ENCODE data around the gene CPNE7. TPM values are rescaled to one million over a fixed set of nuclear protein-coding genes. Genes with fewer than 3 reads are reported as not detected.

The CPNE7 gene
- total and polyA plus RNA-seq, 7 experiments from 2014 or later, result 0.39 to 5.2 TPM; not detected in 5

- POLR2A ChIA-PET, result no interaction called here
- H3K36me3 ChIP-seq (ENCODE audit: control insufficient read depth in 2 of 3, insufficient read depth in 3 of 3, low read length in 3 of 3), result peaks cover 0 to 66% (median 14%) of the 10 kb centered on the region in 3 experiments
These were observed 27.7 kb upstream of the CPNE7 start for GRCh38 chr16:89547860-89548259.

GRCh38 chr16:89548344-89549006 is 27.1 kb upstream of the CPNE7 start:
- CTCF ChIA-PET, result interaction anchor here (0.7 to 1.2 kb wide), 2 partner anchors 8 to 9 kb away, joined by 3 read pairs; no protein-coding TSS in a partner anchor
- no peak for DNase-seq
- intact Hi-C loops (cut with micrococcal nuclease), result loop anchor here in 1 of 2 donors (1.0 kb wide), 2 partner anchors 12 to 14 kb away; partner anchors contain the start of gene RPL13
- Histone ChIP-seq H3K4me3 (ENCODE audit: low read length) (no peak overlapping the region), H3K9me3 (ENCODE audit: control insufficient read depth in 2 of 3, low read length in 3 of 3) (no peaks in the 10 kb centered on the region), H3K4me1 (ENCODE audit: control insufficient read depth in 2 of 2, insufficient read depth in 2 of 2, low read length in 2 of 2) (peaks cover 0 to 19% of the 10 kb centered on the region in 2 donors), H3K27ac (ENCODE audit: low read depth, low read length) (peak overlapping the region; percentile 54), H3K36me3 (ENCODE audit: control insufficient read depth in 2 of 3, insufficient read depth in 3 of 3, low read length in 3 of 3) (peaks cover 0 to 73% (median 14%) of the 10 kb centered on the region in 3 experiments), H3K27me3 (ENCODE audit: control insufficient read depth in 2 of 2, insufficient read depth in 2 of 2, low read length in 2 of 2) (no peaks in the 10 kb centered on the region)
- Mint-ChIP-seq H3K27me3 (no peaks in the 10 kb centered on the region), H3K27ac (peak overlapping the region; percentile 73 to 97 (median 89)), H3K9me3 (no peaks in the 10 kb centered on the region), H3K4me3 (peak overlapping the region; percentile 34 to 79 (median 72)), H3K36me3 (peaks cover 5 to 31% (median 9%) of the 10 kb centered on the region in 5 donors), H3K4me1 (peaks cover 13 to 31% (median 19%) of the 10 kb centered on the region in 7 donors)
- peak; percentile 42 for ATAC-seq
- POLR2A ChIA-PET, result interaction anchor here (0.7 to 2.4 kb wide), 8 partner anchors 9 to 232 kb away, joined by 3 to 18 read pairs (median 6); partner anchors contain the start of gene SPG7

More at GRCh38 chr16:89547860-89548259, 27.7 kb upstream of the CPNE7 start:
- H3K4me1 ChIP-seq (ENCODE audit: control insufficient read depth in 2 of 2, insufficient read depth in 2 of 2, low read length in 2 of 2), result peaks cover 0 to 19% of the 10 kb centered on the region in 2 donors
- H3K27me3 ChIP-seq (ENCODE audit: control insufficient read depth in 2 of 2, insufficient read depth in 2 of 2, low read length in 2 of 2), result no peaks in the 10 kb centered on the region
- Mint-ChIP-seq H3K36me3 (peaks cover 5 to 29% (median 9%) of the 10 kb centered on the region in 5 donors), H3K27ac (peak overlapping the region in 4 of 9 donors; percentile 54 to 92 (median 74)), H3K4me3 (peak overlapping the region in 2 of 10 donors; percentile 21 to 78), H3K27me3 (no peaks in the 10 kb centered on the region), H3K9me3 (no peaks in the 10 kb centered on the region), H3K4me1 (peaks cover 13 to 31% (median 19%) of the 10 kb centered on the region in 7 donors)
- no peak overlapping the region for H3K27ac ChIP-seq (ENCODE audit: low read depth, low read length)
- no peak for DNase-seq
- CTCF ChIA-PET, result no interaction called here
- intact Hi-C loops (cut with micrococcal nuclease), result no loop called here
- H3K4me3 ChIP-seq (ENCODE audit: low read length), result no peak overlapping the region
- H3K9me3 ChIP-seq (ENCODE audit: control insufficient read depth in 2 of 3, low read length in 3 of 3), result no peaks in the 10 kb centered on the region
- ATAC-seq, result no peak

GRCh38 chr16:89549007-89549700 is 26.4 kb upstream of the CPNE7 start:
- Mint-ChIP-seq H3K9me3 (no peaks in the 10 kb centered on the region), H3K4me3 (peak overlapping the region; percentile 34 to 79 (median 72)), H3K36me3 (peaks cover 5 to 31% (median 9%) of the 10 kb centered on the region in 5 donors), H3K4me1 (peaks cover 13 to 31% (median 19%) of the 10 kb centered on the region in 7 donors), H3K27ac (peak overlapping the region; percentile 73 to 97 (median 89)), H3K27me3 (no peaks in the 10 kb centered on the region)
- H3K9me3 ChIP-seq (ENCODE audit: control insufficient read depth in 2 of 3, low read length in 3 of 3), result no peaks in the 10 kb centered on the region
- ChIA-PET POLR2A (interaction anchor here (0.6 to 2.4 kb wide), 10 partner anchors 8 to 58 kb away, joined by 3 to 18 read pairs (median 4); partner anchors contain the start of gene SPG7), CTCF (interaction anchor here (0.7 to 1.2 kb wide), 5 partner anchors 8 to 301 kb away, joined by 3 read pairs; no protein-coding TSS in a partner anchor)
- H3K36me3 ChIP-seq (ENCODE audit: control insufficient read depth in 2 of 3, insufficient read depth in 3 of 3, low read length in 3 of 3), result peaks cover 0 to 75% (median 14%) of the 10 kb centered on the region in 3 experiments
- DNase-seq (peak in 7 of 9 donors; percentile 50 to 74 (median 63)), ATAC-seq (peak; percentile 87)
- peak overlapping the region; percentile 54 for H3K27ac ChIP-seq (ENCODE audit: low read depth, low read length)
- intact Hi-C loops (cut with micrococcal nuclease), result loop anchor here in 1 of 2 donors (1.0 kb wide), 2 partner anchors 11 to 15 kb away; partner anchors contain the start of gene RPL13
- H3K4me1 ChIP-seq (ENCODE audit: control insufficient read depth in 2 of 2, insufficient read depth in 2 of 2, low read length in 2 of 2), result peaks cover 0 to 19% of the 10 kb centered on the region in 2 donors
- no peak overlapping the region for H3K4me3 ChIP-seq (ENCODE audit: low read length)
- H3K27me3 ChIP-seq (ENCODE audit: control insufficient read depth in 2 of 2, insufficient read depth in 2 of 2, low read length in 2 of 2), result no peaks in the 10 kb centered on the region

- no peaks in the 10 kb centered on the region for H3K27me3 ChIP-seq (ENCODE audit: control insufficient read depth in 2 of 2, insufficient read depth in 2 of 2, low read length in 2 of 2)
- H3K27me3 Mint-ChIP-seq, result no peaks in the 10 kb centered on the region
- peaks cover 5 to 33% (median 9%) of the 10 kb centered on the region in 5 donors for H3K36me3 Mint-ChIP-seq
- intact Hi-C loops (cut with micrococcal nuclease), result no loop called here
- no peak for ATAC-seq
- H3K4me3 Mint-ChIP-seq, result peak overlapping the region in 1 of 10 donors; percentile 14
- no peak overlapping the region for H3K4me3 ChIP-seq (ENCODE audit: low read length)
- no peak for DNase-seq
- POLR2A ChIA-PET, result interaction anchor here (1.2 to 2.4 kb wide), 4 partner anchors 11 to 43 kb away, joined by 3 to 10 read pairs (median 6); partner anchors contain the start of gene SPG7
- peaks cover 13 to 31% (median 19%) of the 10 kb centered on the region in 7 donors for H3K4me1 Mint-ChIP-seq
- CTCF ChIA-PET, result interaction anchor here (0.6 kb wide), 1 partner anchor 16 kb away, joined by 3 read pairs; no protein-coding TSS in a partner anchor
- H3K27ac Mint-ChIP-seq, result peak overlapping the region in 6 of 9 donors; percentile 25 to 92 (median 72)
- H3K4me1 ChIP-seq (ENCODE audit: control insufficient read depth in 2 of 2, insufficient read depth in 2 of 2, low read length in 2 of 2), result peaks cover 0 to 19% of the 10 kb centered on the region in 2 donors
- H3K36me3 ChIP-seq (ENCODE audit: control insufficient read depth in 2 of 3, insufficient read depth in 3 of 3, low read length in 3 of 3), result peaks cover 0 to 72% (median 14%) of the 10 kb centered on the region in 3 experiments
- no peaks in the 10 kb centered on the region for H3K9me3 Mint-ChIP-seq
- H3K27ac ChIP-seq (ENCODE audit: low read depth, low read length), result no peak overlapping the region
- no peaks in the 10 kb centered on the region for H3K9me3 ChIP-seq (ENCODE audit: control insufficient read depth in 2 of 3, low read length in 3 of 3)
These were observed 25.0 kb upstream of the CPNE7 start for GRCh38 chr16:89550421-89551007.

GRCh38 chr16:89552329-89552728 is 23.2 kb upstream of the CPNE7 start:
- CTCF ChIA-PET, result no interaction called here
- Histone ChIP-seq H3K27me3 (ENCODE audit: control insufficient read depth in 2 of 2, insufficient read depth in 2 of 2, low read length in 2 of 2) (no peaks in the 10 kb centered on the region), H3K36me3 (ENCODE audit: control insufficient read depth in 2 of 3, insufficient read depth in 3 of 3, low read length in 3 of 3) (peaks cover 0 to 74% (median 7%) of the 10 kb centered on the region in 3 experiments), H3K4me1 (ENCODE audit: control insufficient read depth in 2 of 2, insufficient read depth in 2 of 2, low read length in 2 of 2) (peaks cover 0 to 19% of the 10 kb centered on the region in 2 donors), H3K27ac (ENCODE audit: low read depth, low read length) (no peak overlapping the region), H3K4me3 (ENCODE audit: low read length) (no peak overlapping the region), H3K9me3 (ENCODE audit: control insufficient read depth in 2 of 3, low read length in 3 of 3) (no peaks in the 10 kb centered on the region)
- Mint-ChIP-seq H3K36me3 (peaks cover 5 to 36% (median 12%) of the 10 kb centered on the region in 5 donors), H3K4me3 (no peak overlapping the region), H3K27ac (peak overlapping the region in 2 of 9 donors; percentile 67 to 87), H3K27me3 (no peaks in the 10 kb centered on the region), H3K4me1 (peaks cover 14 to 43% (median 30%) of the 10 kb centered on the region in 7 donors), H3K9me3 (no peaks in the 10 kb centered on the region)
- DNase-seq (no peak), ATAC-seq (no peak)
- intact Hi-C loops (cut with micrococcal nuclease), result no loop called here
- POLR2A ChIA-PET, result interaction anchor here (1.3 kb wide), 1 partner anchor 9 kb away, joined by 4 read pairs; no protein-coding TSS in a partner anchor

- Histone ChIP-seq H3K4me1 (ENCODE audit: control insufficient read depth in 2 of 2, insufficient read depth in 2 of 2, low read length in 2 of 2) (peaks cover 0 to 19% of the 10 kb centered on the region in 2 donors), H3K36me3 (ENCODE audit: control insufficient read depth in 2 of 3, insufficient read depth in 3 of 3, low read length in 3 of 3) (peaks cover 0 to 69% (median 7%) of the 10 kb centered on the region in 3 experiments), H3K27ac (ENCODE audit: low read depth, low read length) (no peak overlapping the region), H3K9me3 (ENCODE audit: control insufficient read depth in 2 of 3, low read length in 3 of 3) (no peaks in the 10 kb centered on the region), H3K27me3 (ENCODE audit: control insufficient read depth in 2 of 2, insufficient read depth in 2 of 2, low read length in 2 of 2) (no peaks in the 10 kb centered on the region), H3K4me3 (ENCODE audit: low read length) (no peak overlapping the region)
- Mint-ChIP-seq H3K27me3 (no peaks in the 10 kb centered on the region), H3K27ac (peak overlapping the region in 1 of 9 donors; percentile 67), H3K4me1 (peaks cover 18 to 47% (median 34%) of the 10 kb centered on the region in 7 donors), H3K4me3 (peak overlapping the region in 1 of 10 donors; percentile 37), H3K36me3 (peaks cover 5 to 36% (median 12%) of the 10 kb centered on the region in 5 donors), H3K9me3 (no peaks in the 10 kb centered on the region)
- POLR2A ChIA-PET, result interaction anchor here (1.1 to 1.3 kb wide), 2 partner anchors 8 to 9 kb away, joined by 3 to 4 read pairs; no protein-coding TSS in a partner anchor
- intact Hi-C loops (cut with micrococcal nuclease), result no loop called here
- ATAC-seq (no peak), DNase-seq (no peak)
- CTCF ChIA-PET, result no interaction called here
These were observed 22.6 kb upstream of the CPNE7 start for GRCh38 chr16:89552913-89553312.

All from naive thymus-derived CD4-positive, alpha-beta T cell (primary cell).